Esophagus muscularis mucosa (tissue), 3 donors: ENCODE data around the gene TSPAN32.

Experiments used
- CTCF ChIP-seq, 3 experiments: fragments of 200-600 bp in 2 of 3; fragments of 450-650 bp in 1 of 3; sonication (generic) in 2 of 3; IDR thresholded peaks; one replicate each; pipeline ENCODE4 v1.5.1; 2017 to 2019; ENCODE audit warnings: antibody characterized with exemption in 3 of 3, mild to moderate bottlenecking in 2 of 3, moderate library complexity in 1 of 3
- POLR2A ChIP-seq: fragments of 450-650 bp; IDR thresholded peaks from one replicate; pipeline ENCODE4 v1.6.1; 2017; ENCODE audit warnings: antibody characterized with exemption, moderate library complexity, mild to moderate bottlenecking, low read depth
- POLR2AphosphoS5 ChIP-seq, 2 donors: sonication (generic); formaldehyde crosslinking; IDR thresholded peaks; one replicate each; pipeline ENCODE4 v1.6.1; 2017; ENCODE audit warnings: antibody characterized with exemption in 2 of 2

GRCh38 chr11:2256293-2256913, 45.4 kb upstream of the TSPAN32 start:
- TF ChIP-seq POLR2A (no peak), CTCF (IDR thresholded peaks at IDR 0.05) (no peak), POLR2AphosphoS5 (IDR thresholded peaks at IDR 0.05) (no peak)
